Upper lobe of left lung (tissue), 4 donors: Measurements from ENCODE around the gene CIAO2B.

Experiments
- CTCF ChIP-seq, 6 experiments: fragments of 450-650 bp in 4 of 6; fragments of 200-600 bp in 2 of 6; sonication (generic) in 2 of 6; IDR thresholded peaks; one replicate each; pipeline ENCODE4 v1.5.1; 2016 to 2019; ENCODE audit warnings: antibody characterized with exemption in 6 of 6
- EP300 ChIP-seq, 4 donors: sonication (generic); formaldehyde crosslinking; IDR thresholded peaks; one replicate each; pipeline ENCODE4 v1.5.1; 2017; ENCODE audit warnings: antibody characterized with exemption in 4 of 4, control low read depth in 2 of 4
- POLR2A ChIP-seq, 4 donors: fragments of 450-650 bp; IDR thresholded peaks; one replicate each; pipeline ENCODE4 v1.5.1; 2016 to 2017; ENCODE audit warnings: antibody characterized with exemption in 4 of 4, mild to moderate bottlenecking in 2 of 4
- POLR2AphosphoS5 ChIP-seq, 2 donors: sonication (generic); formaldehyde crosslinking; IDR thresholded peaks; one replicate each; pipeline ENCODE4 v1.5.1; 2017; ENCODE audit warnings: antibody characterized with exemption in 2 of 2

GRCh38 chr16:66950437-66950836 is 16.2 kb upstream of the CIAO2B start:
- no peak for TF ChIP-seq CTCF (IDR thresholded peaks at IDR 0.05)
- TF ChIP-seq EP300 (IDR thresholded peaks at IDR 0.05) = no peak
- TF ChIP-seq POLR2A (IDR thresholded peaks at IDR 0.05) = no peak
- no peak for TF ChIP-seq POLR2AphosphoS5 (IDR thresholded peaks at IDR 0.05)
